Spleen (tissue), 7 donors: ENCODE measurements around the gene PTGFR.

Experiments used
- CTCF ChIP-seq, 11 experiments: fragments of 200-600 bp in 7 of 11; fragments of 450-650 bp in 4 of 11; sonication (generic) in 4 of 11; IDR thresholded peaks in 8 of 11; conservative IDR thresholded peaks in 3 of 11; 1 replicate in 7 of 11; 2 replicates in 4 of 11; pipeline versions ENCODE4 v1.4.0 to v1.8.0; 2016 to 2021; ENCODE audit warnings: antibody characterized with exemption in 11 of 11, inconsistent platforms in 4 of 11, mild to moderate bottlenecking in 1 of 11
- POLR2A ChIP-seq, 3 donors: fragments of 450-650 bp; IDR thresholded peaks; one replicate each; pipeline ENCODE4 v1.5.1; 2017; ENCODE audit warnings: antibody characterized with exemption in 3 of 3, mild to moderate bottlenecking in 1 of 3
- POLR2AphosphoS5 ChIP-seq, 3 donors: sonication (generic); formaldehyde crosslinking; IDR thresholded peaks; one replicate each; pipeline ENCODE4 v1.5.1; 2017; ENCODE audit warnings: antibody characterized with exemption in 3 of 3
- donor health status: DM: no; HTN: no; CAD: no; lungs with moderate emphysema.
- donor health status: DM: no; HTN: no; CAD: no.
- donor health status: DM: no; HTN: no; CAD: no.

- no peak for TF ChIP-seq CTCF (IDR thresholded peaks at IDR 0.05 in 8 of 11, conservative IDR thresholded peaks at IDR 0.05 in 3 of 11)
- TF ChIP-seq POLR2A (IDR thresholded peaks at IDR 0.05): no peak
- no peak for TF ChIP-seq POLR2AphosphoS5 (IDR thresholded peaks at IDR 0.05)
Measured at GRCh38 chr1:78469576-78469975, 21.2 kb upstream of the PTGFR start.
